Fibroblast of lung (primary cell): ENCODE data around the gene PC.

Experiments used
- EZH2 ChIP-seq: IDR thresholded peaks from 2 replicates; pipeline ENCODE4 v1.5.1; 2012; ENCODE audit warnings: low read length, control low read depth, mild to moderate bottlenecking; ENCODE audit errors: missing control alignments
- TF ChIP-seq, protein P1 (sequence below), 2 donors: IDR thresholded peaks in 1 of 2; conservative IDR thresholded peaks in 1 of 2; 1 replicate in 1 of 2; 2 replicates in 1 of 2; pipeline ENCODE4 v1.5.1; 2011 to 2012; ENCODE audit warnings: low read length in 2 of 2, control low read depth in 1 of 2, inconsistent platforms in 1 of 2, low read depth in 1 of 2, mild to moderate bottlenecking in 1 of 2

DNA sequence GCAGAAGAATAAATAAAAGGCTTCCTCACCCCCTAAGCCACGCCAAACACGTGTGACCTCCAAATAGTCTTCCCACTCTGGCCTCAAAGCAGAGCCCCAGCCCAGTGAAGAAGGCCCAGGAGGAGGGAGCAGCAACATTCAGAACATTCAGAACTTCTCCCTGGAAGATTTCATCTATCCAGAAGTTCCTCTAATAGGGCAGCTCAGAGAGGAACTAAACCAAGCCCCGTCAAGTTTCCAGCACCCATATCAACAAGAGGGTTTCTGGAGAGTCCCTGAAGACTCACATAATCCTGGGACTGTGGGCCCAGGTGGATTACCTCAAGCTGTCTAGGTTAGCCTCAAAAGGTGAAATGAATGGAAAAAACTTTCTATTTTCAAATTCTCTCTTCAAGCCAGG lies 39.4 kb downstream of the PC start:
- TF ChIP-seq, protein P1, sequence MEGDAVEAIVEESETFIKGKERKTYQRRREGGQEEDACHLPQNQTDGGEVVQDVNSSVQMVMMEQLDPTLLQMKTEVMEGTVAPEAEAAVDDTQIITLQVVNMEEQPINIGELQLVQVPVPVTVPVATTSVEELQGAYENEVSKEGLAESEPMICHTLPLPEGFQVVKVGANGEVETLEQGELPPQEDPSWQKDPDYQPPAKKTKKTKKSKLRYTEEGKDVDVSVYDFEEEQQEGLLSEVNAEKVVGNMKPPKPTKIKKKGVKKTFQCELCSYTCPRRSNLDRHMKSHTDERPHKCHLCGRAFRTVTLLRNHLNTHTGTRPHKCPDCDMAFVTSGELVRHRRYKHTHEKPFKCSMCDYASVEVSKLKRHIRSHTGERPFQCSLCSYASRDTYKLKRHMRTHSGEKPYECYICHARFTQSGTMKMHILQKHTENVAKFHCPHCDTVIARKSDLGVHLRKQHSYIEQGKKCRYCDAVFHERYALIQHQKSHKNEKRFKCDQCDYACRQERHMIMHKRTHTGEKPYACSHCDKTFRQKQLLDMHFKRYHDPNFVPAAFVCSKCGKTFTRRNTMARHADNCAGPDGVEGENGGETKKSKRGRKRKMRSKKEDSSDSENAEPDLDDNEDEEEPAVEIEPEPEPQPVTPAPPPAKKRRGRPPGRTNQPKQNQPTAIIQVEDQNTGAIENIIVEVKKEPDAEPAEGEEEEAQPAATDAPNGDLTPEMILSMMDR (conservative IDR thresholded peaks at IDR 0.05 in 1 of 2, IDR thresholded peaks at IDR 0.05 in 1 of 2; ENCODE audit: low read depth in 1 of 2, low read length in 2 of 2): no peak
- no peak for TF ChIP-seq EZH2
